Activated effector memory CD4-positive, alpha-beta T cell treated with anti-CD3 and anti-CD28 coated beads, Interleukin-2, amount 50 U/mL, for 16 hours (primary cell): ENCODE data around the gene NUCB2.
"Not testable (repeated sequence)": the region's sequence is repeated elsewhere in the genome, so short reads cannot be mapped to it uniquely, and the experiment has no call there.

Experiments
- DNase-seq: peaks from one replicate; pipeline ENCODE4 v3.0.0-alpha.2; 2020

Gene NUCB2

GRCh38 chr11:17276236-17277023 is at the start of gene NUCB2:
TSS of gene NUCB2 (plus strand) at chr11:17276739. CDS start at chr11:17295324, 18,585 bp downstream.
- peak; percentile 98 for DNase-seq

GRCh38 chr11:17228186-17228925 is 48.2 kb upstream of the NUCB2 start:
- DNase-seq: not testable (repeated sequence)

GRCh38 chr11:17229481-17230152 is 46.9 kb upstream of the NUCB2 start:
- DNase-seq: no peak

GRCh38 chr11:17230867-17231851 is 45.4 kb upstream of the NUCB2 start:
- peak; percentile 64 for DNase-seq

- no peak for DNase-seq
These were observed 43.4 kb upstream of the NUCB2 start for GRCh38 chr11:17233101-17233500.

- no peak for DNase-seq
These were observed 38.2 kb upstream of the NUCB2 start for GRCh38 chr11:17238377-17238776.

GRCh38 chr11:17239927-17240326 is 36.6 kb upstream of the NUCB2 start:
- not testable (repeated sequence) for DNase-seq

- DNase-seq: no peak
These were observed 35.8 kb upstream of the NUCB2 start for GRCh38 chr11:17240780-17241179.

- DNase-seq: not testable (repeated sequence)
These were observed 33.6 kb upstream of the NUCB2 start for GRCh38 chr11:17242954-17243353.

- DNase-seq: no peak
These were observed 32.5 kb upstream of the NUCB2 start for GRCh38 chr11:17244046-17244445.

- DNase-seq: no peak
These were observed 25.8 kb upstream of the NUCB2 start for GRCh38 chr11:17250561-17251350.

- DNase-seq: no peak
These were observed 23.8 kb upstream of the NUCB2 start for GRCh38 chr11:17252704-17253103.

- no peak for DNase-seq
These were observed 20.0 kb upstream of the NUCB2 start for GRCh38 chr11:17256512-17256911.

GRCh38 chr11:17257196-17257595 is 19.3 kb upstream of the NUCB2 start:
- no peak for DNase-seq

- DNase-seq: no peak
These were observed 17.9 kb upstream of the NUCB2 start for GRCh38 chr11:17258670-17259069.

- no peak for DNase-seq
These were observed 17.0 kb upstream of the NUCB2 start for GRCh38 chr11:17259519-17259918.

GRCh38 chr11:17260020-17260419 is 16.5 kb upstream of the NUCB2 start:
- no peak for DNase-seq

GRCh38 chr11:17263769-17264168 is 12.8 kb upstream of the NUCB2 start:
- no peak for DNase-seq

- no peak for DNase-seq
These were observed 9.8 kb upstream of the NUCB2 start for GRCh38 chr11:17266781-17267180.

- no peak for DNase-seq
These were observed 9.0 kb upstream of the NUCB2 start for GRCh38 chr11:17267576-17267975.

- DNase-seq: not testable (repeated sequence)
These were observed 8.0 kb upstream of the NUCB2 start for GRCh38 chr11:17268500-17268899.

GRCh38 chr11:17268902-17269301 is 7.6 kb upstream of the NUCB2 start:
- no peak for DNase-seq
